Activated CD4-positive, alpha-beta T cell treated with anti-CD3 and anti-CD28 coated beads, Interleukin-2, Interleukin-4, amounts not matched to agents 100 ng/mL and 50 ng/mL, durations not matched to agents 16 hours and 8 hours (primary cell): ENCODE results near the gene PDE7B.
A peak's percentile ranks its signal among the peaks of the same experiment; 100 is the strongest.

Source experiments
- DNase-seq: peaks from one replicate; pipeline ENCODE4 v3.0.0-alpha.2; 2020; ENCODE audit warnings: low spot score

Gene PDE7B

DNA sequence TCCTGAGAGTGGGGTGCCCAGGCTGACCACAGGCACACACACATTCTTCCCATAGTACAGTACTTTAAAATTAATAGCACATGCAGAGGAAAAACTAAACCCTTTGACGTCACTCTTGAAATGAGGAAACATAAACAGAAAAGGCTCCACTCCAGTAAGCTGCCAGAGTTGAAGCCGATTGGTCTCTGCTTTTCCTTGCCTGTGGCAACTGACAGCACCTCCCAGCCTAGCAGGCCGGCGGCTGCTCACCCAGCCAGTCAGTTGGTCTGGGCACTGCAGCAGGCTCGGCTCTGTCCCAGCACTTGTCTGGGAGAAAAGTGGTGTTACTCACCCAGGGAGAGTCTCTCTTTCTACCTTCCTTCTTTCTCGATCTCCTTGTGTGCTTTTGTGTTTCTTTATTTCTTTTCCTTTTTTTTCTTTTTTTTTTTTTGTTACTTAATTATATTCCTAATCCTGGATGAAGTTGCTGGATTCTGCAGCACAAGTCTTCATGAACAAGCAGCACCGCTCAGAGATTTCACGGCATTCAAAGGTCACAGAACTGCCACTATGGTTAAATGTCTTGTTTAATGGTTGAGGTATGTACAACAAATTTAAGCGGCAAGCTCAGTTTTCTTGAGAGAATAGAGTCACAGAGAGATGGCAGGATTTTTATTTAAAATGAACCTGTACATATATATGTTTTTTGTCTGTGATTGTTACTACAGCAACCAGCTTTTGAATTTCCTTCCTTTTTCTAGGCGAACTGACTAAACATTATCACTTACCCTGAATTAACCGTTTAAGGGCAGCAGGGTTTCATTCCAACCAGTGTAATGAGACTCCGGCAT is at the start of gene PDE7B:
TSS of gene PDE7B (plus strand) at position 260 of the 830 bp plus-strand sequence.
- DNase-seq, result peak; percentile 55

DNA sequence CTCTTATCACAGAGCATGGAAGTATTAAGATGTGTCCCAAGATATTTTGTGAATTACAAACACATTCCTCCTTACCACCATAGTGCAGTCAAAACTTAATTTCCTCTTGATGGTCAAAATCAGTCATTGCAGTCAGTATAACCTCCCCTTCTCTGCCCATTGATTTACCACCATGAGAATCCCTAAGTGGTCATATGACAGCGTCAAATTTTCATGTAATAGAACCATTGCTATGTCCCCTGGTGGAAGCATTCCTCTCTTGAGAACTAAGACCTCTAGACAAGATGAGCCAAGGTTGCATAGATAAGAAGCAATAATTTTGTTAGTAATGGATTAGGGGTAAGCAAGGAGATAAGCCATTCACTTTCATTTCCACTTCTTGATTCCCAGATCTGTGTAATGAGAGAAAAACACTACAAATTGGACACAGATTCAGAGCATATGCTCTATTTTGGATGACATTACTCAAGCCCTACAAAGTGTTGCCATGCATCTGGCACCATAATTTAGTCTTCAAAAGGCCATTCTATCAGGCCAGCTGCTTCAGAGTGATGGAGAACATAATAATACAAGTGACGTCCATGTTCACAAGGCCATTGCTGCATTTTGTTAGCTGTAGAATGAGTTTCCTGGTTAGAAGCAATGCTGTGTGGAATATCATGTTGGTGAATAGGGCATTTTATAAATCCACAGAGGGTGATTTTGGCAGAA is 49.6 kb upstream of the PDE7B start:
- no peak for DNase-seq

DNA sequence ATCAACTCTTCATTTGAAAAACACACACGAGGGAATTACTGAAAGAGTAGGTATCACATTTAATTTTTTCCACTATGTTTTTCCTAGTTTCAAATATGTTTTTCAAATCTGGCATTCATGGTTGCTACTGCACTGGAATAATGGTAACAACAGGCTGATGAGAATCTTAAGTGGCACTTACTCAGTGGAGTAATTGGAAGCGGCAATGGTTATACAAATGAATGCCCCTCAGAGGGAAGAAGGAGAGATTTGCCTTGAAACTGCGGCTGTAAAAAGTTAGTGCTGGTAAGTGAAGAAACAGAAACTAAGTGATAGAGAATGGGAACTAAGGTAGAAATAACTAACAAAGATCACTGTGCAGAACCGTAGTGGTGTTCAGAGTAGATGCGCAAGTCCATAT is 41.0 kb upstream of the PDE7B start:
- DNase-seq, result no peak

DNA sequence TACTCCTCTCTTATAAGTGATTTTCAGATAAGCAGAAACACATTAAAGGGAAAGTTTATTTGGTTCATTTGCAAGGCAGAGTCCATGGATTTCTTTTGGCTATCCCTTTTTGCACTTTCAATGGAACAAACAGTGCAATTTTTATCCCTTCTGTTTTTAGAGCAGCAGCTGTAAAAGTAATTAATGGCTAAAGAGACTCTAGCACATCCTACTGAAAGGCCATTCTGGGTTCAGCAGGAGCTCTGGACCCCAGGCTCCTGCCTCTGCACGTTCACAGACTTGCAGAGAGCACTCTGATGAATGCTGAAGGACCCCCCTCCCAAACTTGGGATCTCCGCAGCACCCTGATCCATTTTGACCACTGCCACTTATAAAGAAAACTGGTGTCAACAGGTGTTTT is 40.3 kb upstream of the PDE7B start:
- no peak for DNase-seq

GRCh38 chr6:135811644-135812526 is 39.6 kb upstream of the PDE7B start:
- DNase-seq, result no peak

GRCh38 chr6:135813401-135813800 is 38.1 kb upstream of the PDE7B start:
- DNase-seq, result no peak

GRCh38 chr6:135814043-135814442 is 37.5 kb upstream of the PDE7B start:
- DNase-seq, result no peak

DNA sequence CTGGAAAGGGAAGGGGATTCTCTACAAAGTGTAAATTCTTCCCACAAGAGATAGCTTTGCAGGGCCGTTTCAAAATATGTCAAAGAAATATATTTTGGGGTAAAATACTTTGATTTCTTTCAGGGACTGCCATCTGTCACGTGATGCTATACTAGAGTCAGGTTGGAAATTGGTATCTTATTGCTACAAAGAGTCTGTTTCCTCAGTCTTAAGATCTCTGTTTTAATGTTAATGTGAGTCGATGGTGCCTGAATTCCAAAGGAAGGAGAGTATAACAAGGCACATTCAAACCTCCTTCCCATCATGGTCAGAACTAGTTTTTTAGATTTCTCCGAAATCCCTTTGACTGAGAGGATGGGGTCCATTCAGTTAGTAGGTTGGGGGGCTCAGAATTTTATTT is 36.3 kb upstream of the PDE7B start:
- DNase-seq, result no peak

DNA sequence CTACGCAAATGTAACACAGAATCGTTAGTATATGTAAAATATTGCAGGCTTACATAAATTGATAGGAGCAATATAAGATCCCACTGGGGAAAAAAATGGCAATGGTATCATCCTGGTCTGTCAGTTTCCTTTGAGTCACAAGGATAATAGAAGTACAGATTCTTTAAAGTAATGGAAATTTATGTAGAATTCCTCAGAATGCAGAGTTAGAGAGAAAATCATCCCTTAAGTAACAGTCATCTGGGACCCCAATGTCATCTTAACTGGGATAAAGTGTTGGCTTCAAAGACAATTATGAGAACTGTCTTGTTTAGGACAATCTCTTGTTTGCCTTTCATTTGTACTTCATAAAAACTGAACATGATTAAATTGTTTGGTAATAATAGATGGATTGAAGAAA is 34.5 kb upstream of the PDE7B start:
- DNase-seq, result no peak

DNA sequence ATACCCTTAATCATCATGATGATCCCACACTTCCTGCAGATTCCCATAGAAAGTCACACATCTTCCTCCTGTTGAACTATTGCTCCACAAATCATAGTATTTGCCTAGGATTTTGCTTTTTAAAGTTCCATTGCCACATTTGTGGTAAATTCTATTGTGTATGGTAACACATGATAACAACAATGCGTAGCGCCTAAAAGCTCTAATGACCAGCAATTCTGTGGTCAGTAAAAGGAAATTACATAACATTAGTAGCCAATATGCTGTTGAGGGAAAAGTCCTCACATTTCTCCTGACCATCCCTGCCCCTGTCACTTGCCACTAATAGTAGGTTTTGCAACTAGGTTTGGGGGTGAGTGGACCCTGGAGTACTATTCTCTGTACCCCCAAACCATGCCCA is 31.8 kb upstream of the PDE7B start:
- no peak for DNase-seq

DNA sequence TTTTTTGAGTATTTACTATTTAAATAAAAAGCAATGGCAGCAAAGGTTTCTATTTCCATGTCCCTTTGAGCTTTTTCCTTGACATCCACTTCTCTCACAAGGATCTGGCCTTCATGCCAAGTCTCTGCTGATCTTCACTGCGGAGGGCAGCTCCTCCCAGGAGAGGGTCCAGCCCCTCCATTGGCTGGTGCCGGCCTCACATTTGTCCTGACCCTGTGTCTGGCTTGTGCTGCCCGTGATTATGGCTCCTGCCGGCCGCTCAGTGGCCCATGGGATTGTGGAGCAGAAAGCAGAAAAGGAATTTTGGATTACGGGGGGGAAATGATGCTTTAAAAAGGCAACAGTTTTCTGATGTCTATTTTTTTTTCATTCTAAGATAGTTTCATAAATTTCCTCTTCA is 31.2 kb upstream of the PDE7B start:
- no peak for DNase-seq

GRCh38 chr6:135823851-135824250 is 27.6 kb upstream of the PDE7B start:
- no peak for DNase-seq

GRCh38 chr6:135826236-135826804 is 25.2 kb upstream of the PDE7B start:
- DNase-seq, result no peak

DNA sequence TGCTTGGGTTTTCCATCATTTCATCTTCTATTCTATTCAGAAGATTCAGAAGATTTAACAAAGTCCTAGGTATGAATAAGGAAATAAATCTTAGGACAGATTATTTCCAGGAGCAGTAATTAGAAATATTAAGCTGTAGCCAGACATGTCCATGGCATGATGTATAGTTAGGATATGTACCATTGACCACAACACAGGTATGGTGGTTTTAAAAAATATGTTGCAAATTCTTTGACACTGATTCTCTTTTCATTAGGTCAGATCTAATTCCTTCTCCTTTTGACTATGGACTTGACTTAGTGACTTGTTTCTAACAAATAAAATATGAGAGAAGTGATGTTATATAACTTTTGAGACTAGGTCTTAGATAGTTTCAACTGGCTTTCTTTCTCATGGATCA is 23.5 kb upstream of the PDE7B start:
- no peak for DNase-seq

- DNase-seq, result no peak
These were observed 21.0 kb upstream of the PDE7B start for GRCh38 chr6:135830452-135830881.

GRCh38 chr6:135831016-135831415 is 20.5 kb upstream of the PDE7B start:
- no peak for DNase-seq

DNA sequence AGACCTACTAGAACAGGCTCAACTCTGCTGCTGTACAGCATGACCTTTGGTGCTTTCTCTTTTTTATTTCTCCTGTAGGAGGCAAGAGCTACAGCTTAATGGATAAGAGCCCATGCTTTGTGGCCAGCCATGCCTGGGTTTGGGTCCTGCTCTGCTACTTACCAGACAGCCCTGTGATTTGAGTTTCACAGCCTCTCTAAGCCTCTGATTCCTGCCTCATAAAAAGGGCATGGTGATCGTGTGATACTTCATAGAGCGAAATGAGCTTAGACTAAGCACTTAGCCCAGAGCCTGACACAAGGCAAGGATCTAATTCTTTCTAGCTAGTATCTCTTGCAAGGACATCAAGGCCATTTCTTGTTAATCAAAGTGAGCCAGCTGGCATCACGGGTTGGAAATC is 19.3 kb upstream of the PDE7B start:
- DNase-seq, result no peak

DNA sequence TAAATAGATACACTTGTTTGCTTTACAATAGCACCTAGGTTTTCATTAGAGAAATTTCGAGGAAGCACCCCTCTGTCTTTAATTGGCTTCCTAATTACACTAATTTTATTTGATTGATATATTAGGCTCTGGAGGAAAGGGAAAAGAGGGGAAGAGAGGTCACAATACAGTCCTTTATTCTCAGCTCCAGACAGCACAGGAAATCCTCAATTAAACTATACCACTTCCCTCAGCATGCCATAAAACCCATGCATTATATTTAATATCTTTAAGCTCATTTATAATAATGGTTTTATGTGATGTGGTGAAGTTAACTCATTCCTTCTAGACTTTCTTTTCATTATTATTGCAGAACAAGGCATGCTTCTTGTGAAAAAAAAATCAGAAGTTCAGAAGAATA is 17.7 kb upstream of the PDE7B start:
- no peak for DNase-seq

GRCh38 chr6:135837735-135838449 is 13.6 kb upstream of the PDE7B start:
- no peak for DNase-seq

DNA sequence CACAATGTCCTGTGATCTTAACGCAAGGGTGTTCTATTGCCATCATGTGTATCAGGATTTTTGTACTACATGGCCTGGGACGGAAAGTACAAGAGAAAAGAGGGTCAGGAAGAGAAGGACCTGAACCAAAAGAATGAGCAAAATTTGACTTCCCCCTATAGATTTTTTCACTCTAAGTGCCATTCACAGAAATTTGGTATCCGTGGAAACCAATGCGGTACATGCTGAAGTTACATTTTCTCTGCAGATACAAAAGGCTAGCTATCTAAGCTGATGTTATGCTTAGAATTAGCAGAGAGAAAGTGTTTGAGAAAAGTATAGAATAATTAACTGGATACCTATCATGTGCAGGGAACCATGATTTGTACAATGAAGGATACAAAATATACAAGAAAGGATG is 12.4 kb upstream of the PDE7B start:
- no peak for DNase-seq

DNA sequence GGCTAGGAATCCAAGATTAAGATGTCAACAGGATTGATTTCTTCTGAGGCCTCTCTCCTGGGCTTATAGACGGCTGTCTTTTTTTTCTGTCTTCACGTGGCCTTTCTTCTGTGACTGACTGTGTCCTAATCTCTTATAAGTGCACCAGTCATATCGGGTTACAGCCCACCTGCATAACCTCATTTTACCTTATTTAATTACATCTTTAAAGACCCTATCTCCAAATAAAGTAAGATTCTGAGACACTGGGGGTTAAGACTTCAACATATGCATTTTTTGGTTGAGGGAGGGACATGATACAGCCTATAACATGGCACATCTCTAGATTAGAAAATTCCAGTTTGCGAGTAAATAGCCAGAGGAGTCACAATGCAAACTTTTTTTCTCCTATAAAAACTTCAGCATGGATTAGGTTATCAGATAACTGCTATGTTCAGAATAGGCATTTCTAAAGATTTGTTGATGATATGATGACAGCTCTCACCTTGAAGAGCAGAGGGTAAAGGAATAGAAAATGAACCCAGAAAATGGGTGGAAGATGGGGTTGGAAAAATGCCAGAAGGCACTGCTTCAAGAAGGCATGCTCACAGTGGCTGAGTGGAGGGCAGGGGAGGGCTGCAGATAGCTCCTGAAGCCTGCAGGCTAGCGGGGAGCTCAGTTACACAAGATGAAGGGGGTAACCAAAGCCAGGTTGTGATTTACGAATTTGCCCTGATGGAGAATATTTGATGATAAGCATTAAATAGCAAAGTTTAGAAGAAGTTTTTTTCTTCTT is 8.7 kb upstream of the PDE7B start:
- no peak for DNase-seq
